ENCODE data around the gene SRP68.

Gene SRP68

GRCh38 chr17:75994802-75995370 is 77.4 kb downstream of the SRP68 start:
- TF ChIP-seq ARNTL (CRISPR knock-in tag; IDR thresholded peaks at IDR 0.05; ENCODE audit: borderline replicate concordance, low read depth) = no peak
- no peak for TF ChIP-seq SNAI2 (CRISPR knock-in tag; IDR thresholded peaks at IDR 0.05)
- TF ChIP-seq TCF4 (CRISPR knock-in tag; IDR thresholded peaks at IDR 0.05; ENCODE audit: borderline replicate concordance) = no peak
- no peak for TF ChIP-seq ESRRG (CRISPR knock-in tag; IDR thresholded peaks at IDR 0.05)
- TF ChIP-seq, protein P1, sequence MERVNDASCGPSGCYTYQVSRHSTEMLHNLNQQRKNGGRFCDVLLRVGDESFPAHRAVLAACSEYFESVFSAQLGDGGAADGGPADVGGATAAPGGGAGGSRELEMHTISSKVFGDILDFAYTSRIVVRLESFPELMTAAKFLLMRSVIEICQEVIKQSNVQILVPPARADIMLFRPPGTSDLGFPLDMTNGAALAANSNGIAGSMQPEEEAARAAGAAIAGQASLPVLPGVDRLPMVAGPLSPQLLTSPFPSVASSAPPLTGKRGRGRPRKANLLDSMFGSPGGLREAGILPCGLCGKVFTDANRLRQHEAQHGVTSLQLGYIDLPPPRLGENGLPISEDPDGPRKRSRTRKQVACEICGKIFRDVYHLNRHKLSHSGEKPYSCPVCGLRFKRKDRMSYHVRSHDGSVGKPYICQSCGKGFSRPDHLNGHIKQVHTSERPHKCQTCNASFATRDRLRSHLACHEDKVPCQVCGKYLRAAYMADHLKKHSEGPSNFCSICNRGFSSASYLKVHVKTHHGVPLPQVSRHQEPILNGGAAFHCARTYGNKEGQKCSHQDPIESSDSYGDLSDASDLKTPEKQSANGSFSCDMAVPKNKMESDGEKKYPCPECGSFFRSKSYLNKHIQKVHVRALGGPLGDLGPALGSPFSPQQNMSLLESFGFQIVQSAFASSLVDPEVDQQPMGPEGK (CRISPR knock-in tag; IDR thresholded peaks at IDR 0.05; ENCODE audit: borderline replicate concordance) = no peak
- no peak for TF ChIP-seq GLIS3 (CRISPR knock-in tag; IDR thresholded peaks at IDR 0.05)
- TF ChIP-seq TSHZ2 (CRISPR knock-in tag; IDR thresholded peaks at IDR 0.05) = no peak
- TF ChIP-seq, protein P2, sequence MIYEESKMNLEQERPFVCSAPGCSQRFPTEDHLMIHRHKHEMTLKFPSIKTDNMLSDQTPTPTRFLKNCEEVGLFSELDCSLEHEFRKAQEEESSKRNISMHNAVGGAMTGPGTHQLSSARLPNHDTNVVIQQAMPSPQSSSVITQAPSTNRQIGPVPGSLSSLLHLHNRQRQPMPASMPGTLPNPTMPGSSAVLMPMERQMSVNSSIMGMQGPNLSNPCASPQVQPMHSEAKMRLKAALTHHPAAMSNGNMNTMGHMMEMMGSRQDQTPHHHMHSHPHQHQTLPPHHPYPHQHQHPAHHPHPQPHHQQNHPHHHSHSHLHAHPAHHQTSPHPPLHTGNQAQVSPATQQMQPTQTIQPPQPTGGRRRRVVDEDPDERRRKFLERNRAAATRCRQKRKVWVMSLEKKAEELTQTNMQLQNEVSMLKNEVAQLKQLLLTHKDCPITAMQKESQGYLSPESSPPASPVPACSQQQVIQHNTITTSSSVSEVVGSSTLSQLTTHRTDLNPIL (CRISPR knock-in tag; IDR thresholded peaks at IDR 0.05; ENCODE audit: low read depth) = no peak
- no peak for TF ChIP-seq ZFP3 (CRISPR knock-in tag; IDR thresholded peaks at IDR 0.05)
- no peak for TF ChIP-seq ISL1 (CRISPR knock-in tag; IDR thresholded peaks at IDR 0.05)
- TF ChIP-seq CSDC2 (CRISPR knock-in tag; IDR thresholded peaks at IDR 0.05) = no peak
- no peak for TF ChIP-seq CSRNP3 (CRISPR knock-in tag; IDR thresholded peaks at IDR 0.05)
- no peak for ATAC-seq

- no peak for ATAC-seq
- TF ChIP-seq, protein P1 (CRISPR knock-in tag; IDR thresholded peaks at IDR 0.05; ENCODE audit: borderline replicate concordance) = no peak
- TF ChIP-seq ZFP3 (CRISPR knock-in tag; IDR thresholded peaks at IDR 0.05) = no peak
- no peak for TF ChIP-seq ISL1 (CRISPR knock-in tag; IDR thresholded peaks at IDR 0.05)
- no peak for TF ChIP-seq CSDC2 (CRISPR knock-in tag; IDR thresholded peaks at IDR 0.05)
Measured at GRCh38 chr17:75991396-75991795, 80.9 kb downstream of the SRP68 start.
